Fibroblast of mammary gland (primary cell): ENCODE results near the gene SELENOI.

Experiments
- DNase-seq: peaks from one replicate; pipeline ENCODE4 v3.0.0-alpha.2; 2010; ENCODE audit warnings: low read depth
- H3K4me3 ChIP-seq: 2 replicates; pipeline ENCODE4 v1.5.1; 2011; ENCODE audit warnings: low read depth, mild to moderate bottlenecking, low read length, moderate library complexity; ENCODE audit not compliant: control insufficient read depth
- TF ChIP-seq, protein P1 (sequence below): conservative IDR thresholded peaks from 2 replicates; pipeline ENCODE4 v1.5.1; 2011; ENCODE audit warnings: low read depth, low read length, inconsistent platforms; ENCODE audit not compliant: control insufficient read depth, insufficient read depth

The SELENOI gene

GRCh38 chr2:26335231-26335630 is 10.7 kb upstream of the SELENOI start:
- TF ChIP-seq, protein P1, sequence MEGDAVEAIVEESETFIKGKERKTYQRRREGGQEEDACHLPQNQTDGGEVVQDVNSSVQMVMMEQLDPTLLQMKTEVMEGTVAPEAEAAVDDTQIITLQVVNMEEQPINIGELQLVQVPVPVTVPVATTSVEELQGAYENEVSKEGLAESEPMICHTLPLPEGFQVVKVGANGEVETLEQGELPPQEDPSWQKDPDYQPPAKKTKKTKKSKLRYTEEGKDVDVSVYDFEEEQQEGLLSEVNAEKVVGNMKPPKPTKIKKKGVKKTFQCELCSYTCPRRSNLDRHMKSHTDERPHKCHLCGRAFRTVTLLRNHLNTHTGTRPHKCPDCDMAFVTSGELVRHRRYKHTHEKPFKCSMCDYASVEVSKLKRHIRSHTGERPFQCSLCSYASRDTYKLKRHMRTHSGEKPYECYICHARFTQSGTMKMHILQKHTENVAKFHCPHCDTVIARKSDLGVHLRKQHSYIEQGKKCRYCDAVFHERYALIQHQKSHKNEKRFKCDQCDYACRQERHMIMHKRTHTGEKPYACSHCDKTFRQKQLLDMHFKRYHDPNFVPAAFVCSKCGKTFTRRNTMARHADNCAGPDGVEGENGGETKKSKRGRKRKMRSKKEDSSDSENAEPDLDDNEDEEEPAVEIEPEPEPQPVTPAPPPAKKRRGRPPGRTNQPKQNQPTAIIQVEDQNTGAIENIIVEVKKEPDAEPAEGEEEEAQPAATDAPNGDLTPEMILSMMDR, result no peak
- H3K4me3 ChIP-seq, result no peak overlapping the region
- peak; percentile 12 for DNase-seq

GRCh38 chr2:26336719-26337118 is 9.2 kb upstream of the SELENOI start:
- TF ChIP-seq, protein P1, result no peak

GRCh38 chr2:26337298-26337697 is 8.6 kb upstream of the SELENOI start:
- no peak overlapping the region for H3K4me3 ChIP-seq
- no peak for DNase-seq
- TF ChIP-seq, protein P1, result no peak

More at GRCh38 chr2:26336719-26337118, 9.2 kb upstream of the SELENOI start:
- DNase-seq, result no peak
- H3K4me3 ChIP-seq, result no peak overlapping the region

DNA sequence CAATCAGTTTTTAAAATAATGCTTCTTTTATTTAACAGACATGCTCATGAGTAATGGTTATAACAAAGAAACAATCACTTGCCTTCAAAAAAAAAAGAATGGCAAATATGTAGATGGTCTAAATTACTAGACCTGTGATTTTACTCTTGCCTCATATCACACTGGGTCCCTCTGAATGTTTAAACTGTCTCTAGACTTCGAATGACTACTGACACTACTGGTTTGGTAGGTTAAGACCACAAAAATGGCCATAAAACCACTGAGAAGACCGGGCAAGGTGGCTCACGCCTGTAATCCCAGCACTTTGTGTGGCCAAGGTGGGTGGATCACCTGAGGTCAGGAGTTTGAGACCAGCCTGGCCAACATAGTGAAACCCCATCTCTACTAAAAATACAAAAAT is 5.1 kb upstream of the SELENOI start:
- TF ChIP-seq, protein P1, result no peak
- no peak overlapping the region for H3K4me3 ChIP-seq
- DNase-seq, result no peak

DNA sequence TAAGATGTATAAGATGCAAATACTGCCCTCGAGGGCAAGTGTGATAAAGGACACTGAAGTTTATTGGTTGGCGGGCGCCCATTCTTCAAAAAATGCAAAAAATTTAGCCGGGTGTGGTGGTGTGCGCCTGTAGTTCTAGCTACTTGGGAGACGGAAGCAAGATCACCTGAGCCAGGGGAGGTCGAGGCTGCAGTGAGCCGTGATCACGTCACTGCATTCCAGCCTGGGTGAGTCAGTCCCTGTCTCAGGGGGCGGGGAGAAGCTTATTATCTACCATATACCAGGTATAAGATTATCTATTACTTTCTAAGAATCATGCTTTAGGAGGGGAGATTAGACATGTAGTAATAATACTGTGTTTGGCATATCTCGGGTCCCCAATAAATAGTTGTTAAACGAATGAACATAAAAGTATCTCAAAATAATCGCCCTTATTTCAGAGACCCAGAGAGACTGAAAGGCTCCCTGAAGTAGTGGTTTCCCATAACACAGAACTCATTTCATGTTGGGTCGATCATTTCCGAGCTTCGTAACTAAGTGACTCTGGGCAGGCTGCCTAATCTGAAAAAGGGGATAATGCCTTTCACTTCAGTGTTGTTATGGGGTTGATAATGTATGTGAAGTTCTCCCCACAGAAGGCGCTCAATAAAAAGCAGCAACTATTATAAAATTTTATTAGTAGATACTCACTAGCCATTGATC is 1.2 kb upstream of the SELENOI start:
- DNase-seq, result peak; percentile 55
- TF ChIP-seq, protein P1, result no peak

GRCh38 chr2:26345283-26345544 is 729 bp upstream of the SELENOI start:
- TF ChIP-seq, protein P1, result no peak
- H3K4me3 ChIP-seq, result peak overlapping the region; percentile 80
- peak; percentile 33 for DNase-seq

More for the DNA sequence above, 1.2 kb upstream of the SELENOI start:
- H3K4me3 ChIP-seq, result peak overlapping the region; percentile 80
